Progenitor cell of endocrine pancreas (in vitro differentiated cells): ENCODE data around the gene MOSPD3. TPM values are rescaled to one million over a fixed set of nuclear protein-coding genes. Genes with fewer than 3 reads are reported as not detected.

ENCODE experiments used
- DNase-seq: peaks from one replicate; pipeline ENCODE4 v3.0.0; 2021; ENCODE audit warnings: low spot score; ENCODE audit not compliant: unreplicated experiment
- H3K27ac Mint-ChIP-seq: 2 replicates; pipeline ENCODE4 v1.8.0; 2021; ENCODE audit warnings: mild to moderate bottlenecking, moderate library complexity, mixed read lengths
- H3K27me3 Mint-ChIP-seq: 2 replicates; pipeline ENCODE4 v1.8.0; 2021; ENCODE audit warnings: mixed read lengths
- H3K36me3 Mint-ChIP-seq: 2 replicates; pipeline ENCODE4 v1.8.0; 2022; ENCODE audit warnings: mixed read lengths; ENCODE audit not compliant: insufficient read depth
- H3K4me1 Mint-ChIP-seq: 2 replicates; pipeline ENCODE4 v1.8.0; 2021; ENCODE audit warnings: low read depth, mixed read lengths
- H3K4me3 Mint-ChIP-seq: 2 replicates; pipeline ENCODE4 v1.8.0; 2021; ENCODE audit warnings: low read depth, mild to moderate bottlenecking, moderate library complexity, mixed read lengths
- H3K9me3 Mint-ChIP-seq: 2 replicates; pipeline ENCODE4 v1.8.0; 2021; ENCODE audit warnings: low read depth, mixed read lengths
- CTCF ChIP-seq: fragments of 200-600 bp; sonication (generic); IDR thresholded peaks from one replicate; pipeline ENCODE4 v1.5.0; 2021; ENCODE audit warnings: antibody characterized with exemption, mild to moderate bottlenecking; ENCODE audit not compliant: unreplicated experiment
- total RNA-seq: library from RNA; stranded (reverse); gene quantifications from 2 replicates; pipeline ENCODE4 v1.2.1, GENCODE V29; 2021

The MOSPD3 gene
- total RNA-seq, 1 donor from 2014 or later: 27.9 TPM

DNA sequence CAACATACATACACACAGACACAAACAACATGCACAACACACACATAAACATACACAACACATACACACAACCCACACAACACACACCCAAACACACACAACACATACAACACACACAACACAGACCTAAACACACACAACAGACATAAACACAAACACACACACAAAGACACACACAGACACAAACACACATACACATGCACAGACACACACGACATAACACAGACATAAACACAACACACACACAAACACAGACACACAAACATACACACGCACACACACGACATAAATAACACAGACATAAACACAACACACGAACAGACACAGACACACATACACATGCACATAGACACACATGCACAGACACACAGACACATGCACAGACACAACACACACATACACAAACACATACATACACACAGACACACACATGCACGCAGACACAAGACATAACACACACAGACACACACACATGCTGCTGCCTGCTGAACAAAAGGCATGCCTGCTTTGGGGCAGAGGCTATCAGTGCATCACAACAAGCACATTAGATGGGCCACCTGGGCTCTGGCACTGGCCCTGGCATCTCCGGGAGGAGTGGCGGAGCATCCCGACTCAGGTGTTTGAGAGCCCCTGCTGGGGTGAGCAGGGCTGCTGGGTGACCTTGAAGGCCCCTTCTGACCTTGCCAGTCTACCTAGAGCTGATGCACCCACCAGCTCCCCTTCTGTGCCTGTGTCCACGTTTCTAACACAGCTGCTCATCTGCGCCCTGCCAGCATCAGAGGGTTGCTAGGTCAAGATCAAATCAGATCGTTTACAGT is 31.7 kb upstream of the MOSPD3 start:
- Mint-ChIP-seq H3K27ac (no peak overlapping the region), H3K9me3 (no peaks in the 10 kb centered on the region), H3K36me3 (peaks cover 6% of the 10 kb centered on the region), H3K27me3 (no peaks in the 10 kb centered on the region), H3K4me3 (no peak overlapping the region), H3K4me1 (peaks cover 20% of the 10 kb centered on the region)
- TF ChIP-seq CTCF: no peak
- no peak for DNase-seq

DNA sequence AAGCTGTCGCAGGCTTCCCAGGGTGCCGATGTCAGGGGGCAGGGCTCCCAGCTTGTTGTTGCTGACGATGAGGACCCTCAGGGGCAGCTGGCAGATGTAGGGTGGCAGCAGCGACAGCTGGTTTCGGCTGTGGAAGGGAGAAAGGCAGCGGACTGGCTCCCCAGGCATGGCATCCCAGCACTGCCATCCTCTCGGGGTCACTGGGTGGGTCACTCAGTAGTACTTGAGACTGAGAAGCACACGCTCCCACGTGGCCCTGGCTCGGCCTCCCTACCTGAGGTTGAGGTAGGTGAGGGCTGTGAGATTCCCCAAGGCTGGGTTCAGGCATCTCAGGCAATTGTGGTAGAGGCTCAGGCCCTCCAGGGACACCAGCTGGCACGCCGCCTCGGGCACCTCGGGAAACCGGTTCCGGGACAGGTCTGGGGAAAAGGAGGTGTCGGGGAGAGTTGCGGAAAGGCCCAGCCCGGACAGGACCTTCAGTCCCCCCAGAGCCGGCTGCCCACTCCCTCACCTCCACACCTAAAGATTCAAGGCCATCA is 30.2 kb upstream of the MOSPD3 start:
- no peaks in the 10 kb centered on the region for H3K27me3 Mint-ChIP-seq
- no peak for DNase-seq
- no peaks in the 10 kb centered on the region for H3K9me3 Mint-ChIP-seq
- no peak overlapping the region for H3K4me3 Mint-ChIP-seq
- peaks cover 20% of the 10 kb centered on the region for H3K4me1 Mint-ChIP-seq
- H3K27ac Mint-ChIP-seq: no peak overlapping the region
- no peak for TF ChIP-seq CTCF
- peaks cover 3% of the 10 kb centered on the region for H3K36me3 Mint-ChIP-seq

GRCh38 chr7:100582650-100583049 is 29.7 kb upstream of the MOSPD3 start:
- Mint-ChIP-seq H3K4me3 (peak overlapping the region; percentile 46), H3K27ac (no peak overlapping the region), H3K36me3 (peaks cover 3% of the 10 kb centered on the region), H3K9me3 (no peaks in the 10 kb centered on the region), H3K4me1 (peaks cover 20% of the 10 kb centered on the region), H3K27me3 (no peaks in the 10 kb centered on the region)
- no peak for DNase-seq
- no peak for TF ChIP-seq CTCF

GRCh38 chr7:100583132-100584053 is 28.9 kb upstream of the MOSPD3 start:
- peak overlapping the region; percentile 69 for H3K4me3 Mint-ChIP-seq
- peaks cover 3% of the 10 kb centered on the region for H3K36me3 Mint-ChIP-seq
- no peaks in the 10 kb centered on the region for H3K9me3 Mint-ChIP-seq
- peaks cover 20% of the 10 kb centered on the region for H3K4me1 Mint-ChIP-seq
- H3K27me3 Mint-ChIP-seq: no peaks in the 10 kb centered on the region
- TF ChIP-seq CTCF: no peak
- peak overlapping the region; percentile 87 for H3K27ac Mint-ChIP-seq
- no peak for DNase-seq

- no peak for TF ChIP-seq CTCF
- Mint-ChIP-seq H3K4me3 (peak overlapping the region; percentile 94), H3K27ac (peak overlapping the region; percentile 98), H3K4me1 (peaks cover 22% of the 10 kb centered on the region), H3K9me3 (no peaks in the 10 kb centered on the region), H3K36me3 (no peaks in the 10 kb centered on the region), H3K27me3 (no peaks in the 10 kb centered on the region)
- DNase-seq: no peak
These were observed 28.2 kb upstream of the MOSPD3 start for GRCh38 chr7:100584054-100584682.
